Endothelial cell of umbilical vein (primary cell): ENCODE results near the gene PLEKHF1. TPM values are rescaled to one million over a fixed set of nuclear protein-coding genes. Genes with fewer than 3 reads are reported as not detected.

Source experiments
- BruUV-seq: library from RNA; stranded (reverse); fragments of 400-500 nt; replicated peaks from 2 replicates; lab custom pipeline; 2021; lab: Mats Ljungman, UMichigan
- CTCF ChIA-PET: fragments of 300-600, 350-600 bp; sonication (Branson Sonifier 250); formaldehyde crosslinking; loops from one replicate; lab custom pipeline; 2021; ENCODE audit warnings: antibody characterized with exemption, inconsistent platforms; lab: Charles Lee
- POLR2A ChIA-PET: fragments of 300-600, 350-600 bp; sonication (Branson Sonifier 250); formaldehyde crosslinking; loops from one replicate; lab custom pipeline; 2021; ENCODE audit warnings: antibody characterized with exemption, inconsistent platforms; lab: Charles Lee
- DNase-seq: peaks from one replicate; pipeline ENCODE4 v3.0.0-alpha.2; 2011; ENCODE audit warnings: low read depth, low spot score
- FAIRE-seq: peaks from 2 replicates; lab custom pipeline; 2011; peaks lifted over from hg19 to GRCh38; lab: Jason Lieb, UNC
- H2AFZ ChIP-seq: 2 replicates; pipeline ENCODE4 v1.6.0; 2012; ENCODE audit warnings: low read depth, low read length, control low read depth, inconsistent platforms
- H3K27ac ChIP-seq: 2 replicates; pipeline ENCODE4 v1.5.1; 2011; ENCODE audit warnings: low read depth, mild to moderate bottlenecking, control low read depth, low read length, moderate library complexity; ENCODE audit not compliant: insufficient read depth
- H3K27me3 ChIP-seq, 2 experiments: 2 replicates each; pipeline versions ENCODE4 v1.6.0 to v1.6.1; 2011; ENCODE audit warnings: low read length in 2 of 2, mixed read lengths in 1 of 2; ENCODE audit not compliant: control insufficient read depth in 2 of 2, insufficient read depth in 2 of 2
- H3K36me3 ChIP-seq, 2 experiments: 2 replicates in 1 of 2; 3 replicates in 1 of 2; pipeline ENCODE4 v1.5.1; 2011; ENCODE audit warnings: low read length in 2 of 2, mild to moderate bottlenecking in 1 of 2, moderate library complexity in 1 of 2; ENCODE audit not compliant: control insufficient read depth in 2 of 2, insufficient read depth in 2 of 2; ENCODE audit errors: extremely low read depth in 1 of 2
- H3K4me1 ChIP-seq: 3 replicates; pipeline ENCODE4 v1.5.1; 2011; ENCODE audit warnings: mild to moderate bottlenecking, low read length; ENCODE audit not compliant: control insufficient read depth, insufficient read depth; ENCODE audit errors: extremely low read depth
- H3K4me2 ChIP-seq: 2 replicates; pipeline ENCODE4 v1.6.1; 2011; ENCODE audit warnings: low read length, control low read depth, mixed read lengths; ENCODE audit not compliant: insufficient read depth
- H3K4me3 ChIP-seq, 3 experiments: fragments of 200-600 bp in 1 of 3; sonication (generic), shearing (Covaris generic) in 1 of 3; replicated peaks in 1 of 3; 2 replicates each; pipeline ENCODE4 v1.5.1; 2011 to 2016; ENCODE audit warnings: control low read depth in 3 of 3, low read length in 3 of 3, mild to moderate bottlenecking in 2 of 3, inconsistent platforms in 1 of 3, low read depth in 1 of 3, moderate library complexity in 1 of 3; ENCODE audit not compliant: insufficient read depth in 1 of 3
- H3K79me2 ChIP-seq: 2 replicates; pipeline ENCODE4 v1.6.0; 2012; ENCODE audit warnings: low read length, inconsistent platforms; ENCODE audit not compliant: control insufficient read depth, insufficient read depth
- H3K9ac ChIP-seq: replicated peaks from 2 replicates; pipeline ENCODE3; 2011; ENCODE audit warnings: low read length, control low read depth; ENCODE audit not compliant: insufficient read depth; ENCODE audit errors: extremely low read depth
- H3K9me1 ChIP-seq: replicated peaks from 3 replicates; pipeline ENCODE4 v1.6.0; 2011; ENCODE audit warnings: mild to moderate bottlenecking, low read length; ENCODE audit not compliant: control insufficient read depth, insufficient read depth; ENCODE audit errors: extremely low read depth
- H3K9me3 ChIP-seq: replicated peaks from 2 replicates; pipeline ENCODE4 v1.5.1; 2012; ENCODE audit warnings: low read length, inconsistent platforms; ENCODE audit not compliant: control insufficient read depth, insufficient read depth
- H4K20me1 ChIP-seq: replicated peaks from 2 replicates; pipeline ENCODE3; 2011; ENCODE audit warnings: mild to moderate bottlenecking, low read length; ENCODE audit not compliant: control insufficient read depth, insufficient read depth; ENCODE audit errors: extremely low read depth
- EZH2 ChIP-seq: IDR thresholded peaks from 2 replicates; pipeline ENCODE4 v1.6.1; 2012; ENCODE audit warnings: borderline replicate concordance, low read depth, mild to moderate bottlenecking, moderate library complexity, low read length, inconsistent platforms; ENCODE audit not compliant: severe bottlenecking
- FOS ChIP-seq: IDR thresholded peaks from 2 replicates; pipeline ENCODE4 v1.6.1; 2011; ENCODE audit warnings: mild to moderate bottlenecking, low read length, moderate library complexity, borderline replicate concordance; ENCODE audit not compliant: insufficient read depth
- GATA2 ChIP-seq: IDR thresholded peaks from 2 replicates; pipeline ENCODE4 v1.7.0; 2011; ENCODE audit warnings: low read depth, mild to moderate bottlenecking, moderate library complexity, mixed read lengths, low read length; ENCODE audit not compliant: insufficient read length, insufficient read depth
- JUN ChIP-seq: IDR thresholded peaks from 2 replicates; pipeline ENCODE4 v1.6.1; 2011; ENCODE audit warnings: borderline replicate concordance, low read depth; ENCODE audit not compliant: insufficient read length, insufficient read depth
- MYC ChIP-seq: IDR thresholded peaks from one replicate; pipeline ENCODE4 v1.6.1; 2011; ENCODE audit warnings: mild to moderate bottlenecking, low read depth, low read length
- POLR2A ChIP-seq: IDR thresholded peaks from 2 replicates; pipeline ENCODE4 v1.6.1; 2012; ENCODE audit warnings: low read depth, mild to moderate bottlenecking, control low read depth, low read length
- POLR2AphosphoS5 ChIP-seq: IDR thresholded peaks from 2 replicates; pipeline ENCODE4 v1.6.1; 2012; ENCODE audit warnings: low read depth, mild to moderate bottlenecking, control low read depth, low read length, moderate library complexity; ENCODE audit not compliant: insufficient read depth
- dilution Hi-C: fragments of 300-500 bp; cut with MboI; formaldehyde crosslinking; loops from one replicate; pipeline ENCODE4 v1.15.0; 2019; ENCODE audit warnings: low sequenced_read_pairs; ENCODE audit not compliant: extremely low pct_ligation_motif_present
- intact Hi-C: fragments of 100-400 bp; cut with micrococcal nuclease; formaldehyde crosslinking; loops from one replicate; pipeline ENCODE4 v1.10.0; 2022
- polyA plus RNA-seq, 4 experiments: library from polyadenylated mRNA; depleted of rRNA in 3 of 4; stranded (reverse) in 3 of 4; unstranded in 1 of 4; fragments of >200 nt; gene quantifications; 2 replicates each; pipeline versions ENCODE4 v1.2.1 to v1.2.3, GENCODE V29; 2011 to 2012; ENCODE audit warnings: missing spikeins in 1 of 4
- total RNA-seq: library from RNA; stranded (reverse); gene quantifications from 2 replicates; pipeline ENCODE4 v1.2.3, GENCODE V29; 2021
- TF ChIP-seq, protein P1 (sequence below), 2 donors: IDR thresholded peaks; 1 replicate in 1 of 2; 2 replicates in 1 of 2; pipeline ENCODE4 v1.5.1; 2011; ENCODE audit warnings: low read length in 2 of 2, mild to moderate bottlenecking in 2 of 2, moderate library complexity in 2 of 2, control low read depth in 1 of 2, inconsistent platforms in 1 of 2, low read depth in 1 of 2; ENCODE audit not compliant: insufficient read depth in 1 of 2; ENCODE audit errors: extremely low read depth in 1 of 2
- TF ChIP-seq, protein P2 (sequence below): IDR thresholded peaks from 2 replicates; pipeline ENCODE4 v1.6.1; 2011; ENCODE audit not compliant: insufficient read depth, insufficient read length

PLEKHF1 gene
- total and polyA plus RNA-seq, 2 donors (not counting 3 experiments of a cell fraction or from before 2014, with no cell fraction given): 5.5 TPM

DNA sequence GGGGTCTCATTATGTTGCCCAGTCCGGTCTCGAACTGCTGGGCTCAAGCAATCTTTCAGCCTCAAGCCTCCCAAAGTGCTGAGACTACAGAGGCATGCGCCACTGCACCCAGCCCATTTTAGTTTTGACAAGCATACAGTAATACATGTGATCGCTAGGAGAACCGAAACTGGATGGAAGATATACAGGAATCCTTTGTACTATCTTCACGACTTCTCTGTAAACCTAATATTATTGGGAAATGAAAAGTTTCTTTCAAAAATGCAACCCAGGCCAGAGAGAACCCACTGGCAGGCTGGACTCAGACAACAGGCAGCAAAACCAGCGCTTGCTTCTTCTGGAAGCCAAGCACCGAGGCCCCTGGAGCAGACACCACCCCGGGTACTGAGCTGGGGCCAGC is 40.4 kb downstream of the PLEKHF1 start:
- BruUV-seq: no TSS peak
- Histone ChIP-seq H3K79me2 (peaks cover 11% of the 10 kb centered on the region), H3K4me2 (no peak overlapping the region), H3K4me3 (no peak overlapping the region), H3K9me1 (no peaks in the 10 kb centered on the region), H3K36me3 (peaks cover 0 to 16% of the 10 kb centered on the region in 2 experiments), H3K9me3 (no peaks in the 10 kb centered on the region), H3K4me1 (no peaks in the 10 kb centered on the region), H3K27me3 (no peaks in the 10 kb centered on the region), H2AFZ (no peak overlapping the region), H4K20me1 (no peaks in the 10 kb centered on the region), H3K9ac (no peak overlapping the region), H3K27ac (no peak overlapping the region)
- ChIA-PET CTCF (interaction anchor here (2.0 to 2.2 kb wide), 2 partner anchors 11 to 95 kb away, joined by 6 to 11 read pairs; no protein-coding TSS in a partner anchor), POLR2A (no interaction called here)
- DNase-seq (no peak), FAIRE-seq (no peak)
- intact Hi-C loops (no loop called here), dilution Hi-C loops (no loop called here)
- no peak for TF ChIP-seq GATA2
- TF ChIP-seq FOS: no peak
- TF ChIP-seq, protein P1, sequence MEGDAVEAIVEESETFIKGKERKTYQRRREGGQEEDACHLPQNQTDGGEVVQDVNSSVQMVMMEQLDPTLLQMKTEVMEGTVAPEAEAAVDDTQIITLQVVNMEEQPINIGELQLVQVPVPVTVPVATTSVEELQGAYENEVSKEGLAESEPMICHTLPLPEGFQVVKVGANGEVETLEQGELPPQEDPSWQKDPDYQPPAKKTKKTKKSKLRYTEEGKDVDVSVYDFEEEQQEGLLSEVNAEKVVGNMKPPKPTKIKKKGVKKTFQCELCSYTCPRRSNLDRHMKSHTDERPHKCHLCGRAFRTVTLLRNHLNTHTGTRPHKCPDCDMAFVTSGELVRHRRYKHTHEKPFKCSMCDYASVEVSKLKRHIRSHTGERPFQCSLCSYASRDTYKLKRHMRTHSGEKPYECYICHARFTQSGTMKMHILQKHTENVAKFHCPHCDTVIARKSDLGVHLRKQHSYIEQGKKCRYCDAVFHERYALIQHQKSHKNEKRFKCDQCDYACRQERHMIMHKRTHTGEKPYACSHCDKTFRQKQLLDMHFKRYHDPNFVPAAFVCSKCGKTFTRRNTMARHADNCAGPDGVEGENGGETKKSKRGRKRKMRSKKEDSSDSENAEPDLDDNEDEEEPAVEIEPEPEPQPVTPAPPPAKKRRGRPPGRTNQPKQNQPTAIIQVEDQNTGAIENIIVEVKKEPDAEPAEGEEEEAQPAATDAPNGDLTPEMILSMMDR (IDR thresholded peaks at IDR 0.05; ENCODE audit: extremely low read depth in 1 of 2, insufficient read depth in 1 of 2, low read depth in 1 of 2, low read length in 2 of 2): no peak

DNA sequence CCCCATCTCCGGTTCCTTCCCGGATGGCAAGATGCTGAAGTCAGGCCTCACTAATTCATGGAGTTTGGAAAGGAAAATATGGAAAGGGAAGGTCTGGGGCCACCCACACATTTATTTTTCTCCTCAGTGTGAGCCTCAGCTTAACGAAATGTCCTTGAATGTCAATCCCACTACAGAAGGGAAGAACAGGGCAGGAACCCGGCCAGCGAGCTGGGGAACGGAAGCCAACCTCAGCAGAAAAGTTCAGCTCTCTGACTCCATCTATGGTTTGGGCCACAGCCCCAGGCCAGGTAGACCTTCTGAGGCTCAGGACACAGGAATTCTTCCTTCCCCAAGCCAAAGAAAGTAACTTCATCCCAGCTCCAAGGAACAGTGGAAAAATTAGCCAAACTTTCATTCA is 41.4 kb downstream of the PLEKHF1 start:
- Histone ChIP-seq H3K36me3 (peaks cover 0 to 16% of the 10 kb centered on the region in 2 experiments), H3K27ac (no peak overlapping the region), H3K9me3 (no peaks in the 10 kb centered on the region), H3K4me3 (no peak overlapping the region), H3K4me2 (no peak overlapping the region), H3K9me1 (no peaks in the 10 kb centered on the region), H3K79me2 (peaks cover 16% of the 10 kb centered on the region), H3K9ac (no peak overlapping the region), H3K27me3 (no peaks in the 10 kb centered on the region), H4K20me1 (no peaks in the 10 kb centered on the region), H3K4me1 (no peaks in the 10 kb centered on the region), H2AFZ (no peak overlapping the region)
- CTCF ChIA-PET: interaction anchor here (2.0 to 2.2 kb wide), 2 partner anchors 10 to 96 kb away, joined by 6 to 11 read pairs; no protein-coding TSS in a partner anchor
- no peak for DNase-seq
- POLR2A ChIA-PET: no interaction called here
- no peak for FAIRE-seq
- no TSS peak for BruUV-seq
- intact Hi-C loops: no loop called here
- dilution Hi-C loops: no loop called here
- no peak for TF ChIP-seq MYC
- no peak for TF ChIP-seq POLR2A
- no peak for TF ChIP-seq EZH2
- no peak for TF ChIP-seq POLR2AphosphoS5
- TF ChIP-seq, protein P1 (IDR thresholded peaks at IDR 0.05; ENCODE audit: extremely low read depth in 1 of 2, insufficient read depth in 1 of 2, low read depth in 1 of 2, low read length in 2 of 2): no peak
- TF ChIP-seq GATA2: no peak
- TF ChIP-seq, protein P2, sequence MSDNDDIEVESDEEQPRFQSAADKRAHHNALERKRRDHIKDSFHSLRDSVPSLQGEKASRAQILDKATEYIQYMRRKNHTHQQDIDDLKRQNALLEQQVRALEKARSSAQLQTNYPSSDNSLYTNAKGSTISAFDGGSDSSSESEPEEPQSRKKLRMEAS: no peak
- TF ChIP-seq JUN: no peak
- no peak for TF ChIP-seq FOS
